GDM1 (cell line): Measurements from ENCODE around the gene TXNDC16.

Experiments
- DNase-seq: peaks from one replicate; lab custom pipeline; 2025; lab: John Stamatoyannopoulos, UW

TXNDC16 gene

GRCh38 chr14:52455291-52456088 is 96.8 kb downstream of the TXNDC16 start:
- no peak for DNase-seq

GRCh38 chr14:52447236-52447635 is 105.1 kb downstream of the TXNDC16 start:
- DNase-seq = no peak

- no peak for DNase-seq
Measured at GRCh38 chr14:52446355-52446754, 106.0 kb downstream of the TXNDC16 start.

- no peak for DNase-seq
Measured at GRCh38 chr14:52443506-52443905, 108.8 kb downstream of the TXNDC16 start.

- no peak for DNase-seq
Measured at GRCh38 chr14:52442602-52443001, 109.7 kb downstream of the TXNDC16 start.

GRCh38 chr14:52442166-52442565 is 110.1 kb downstream of the TXNDC16 start:
- peak; percentile 19 for DNase-seq

- no peak for DNase-seq
Measured at GRCh38 chr14:52439476-52439875, 112.8 kb downstream of the TXNDC16 start.

- no peak for DNase-seq
Measured at GRCh38 chr14:52434955-52435354, 117.3 kb downstream of the TXNDC16 start.

GRCh38 chr14:52430474-52430873 is 121.8 kb downstream of the TXNDC16 start:
- DNase-seq = no peak

GRCh38 chr14:52429451-52429850 is 122.9 kb downstream of the TXNDC16 start:
- DNase-seq = no peak

GRCh38 chr14:52427460-52427859 is 124.8 kb downstream of the TXNDC16 start:
- DNase-seq = no peak

GRCh38 chr14:52422650-52423356 is 129.5 kb downstream of the TXNDC16 start:
- DNase-seq = no peak

- no peak for DNase-seq
Measured at GRCh38 chr14:52417139-52417538, 135.2 kb downstream of the TXNDC16 start.

- DNase-seq = no peak
Measured at GRCh38 chr14:52413729-52414408, 138.4 kb downstream of the TXNDC16 start.

- DNase-seq = no peak
Measured at GRCh38 chr14:52412426-52412825, 139.9 kb downstream of the TXNDC16 start.

GRCh38 chr14:52405314-52405713 is 147.0 kb downstream of the TXNDC16 start:
- DNase-seq = no peak

- peak; percentile 13 for DNase-seq
Measured at GRCh38 chr14:52402812-52403526, 149.3 kb downstream of the TXNDC16 start.

- no peak for DNase-seq
Measured at GRCh38 chr14:52400846-52401245, 151.5 kb downstream of the TXNDC16 start.

GRCh38 chr14:52399921-52400595 is 152.2 kb downstream of the TXNDC16 start:
- DNase-seq = no peak

- no peak for DNase-seq
Measured at GRCh38 chr14:52399104-52399503, 153.2 kb downstream of the TXNDC16 start.

GRCh38 chr14:52397844-52398243 is 154.5 kb downstream of the TXNDC16 start:
- DNase-seq = no peak

GRCh38 chr14:52395728-52396127 is 156.6 kb downstream of the TXNDC16 start:
- DNase-seq = peak; percentile 32
